HG02943 (cell line): Measurements from ENCODE around the gene PACRGL.
A peak's percentile ranks its signal among the peaks of the same experiment; 100 is the strongest.
"Not testable (repeated sequence)": the region's sequence is repeated elsewhere in the genome, so short reads cannot be mapped to it uniquely, and the experiment has no call there.

Experiments
- ATAC-seq: cut with Tn5 transposase; IDR thresholded peaks from one replicate; pipeline ENCODE4 v1.9.1; 2021; ENCODE audit warnings: mild to moderate bottlenecking, low read depth, moderate library complexity; ENCODE audit not compliant: unreplicated experiment

The PACRGL gene

GRCh38 chr4:20723019-20723418 is 22.8 kb downstream of the PACRGL start:
- ATAC-seq = no peak

GRCh38 chr4:20723463-20723862 is 23.2 kb downstream of the PACRGL start:
- ATAC-seq = no peak

- ATAC-seq = peak; percentile 99
These were observed 24.7 kb downstream of the PACRGL start for GRCh38 chr4:20724915-20725314.

- ATAC-seq = no peak
These were observed 35.7 kb downstream of the PACRGL start for GRCh38 chr4:20735931-20736330.

DNA sequence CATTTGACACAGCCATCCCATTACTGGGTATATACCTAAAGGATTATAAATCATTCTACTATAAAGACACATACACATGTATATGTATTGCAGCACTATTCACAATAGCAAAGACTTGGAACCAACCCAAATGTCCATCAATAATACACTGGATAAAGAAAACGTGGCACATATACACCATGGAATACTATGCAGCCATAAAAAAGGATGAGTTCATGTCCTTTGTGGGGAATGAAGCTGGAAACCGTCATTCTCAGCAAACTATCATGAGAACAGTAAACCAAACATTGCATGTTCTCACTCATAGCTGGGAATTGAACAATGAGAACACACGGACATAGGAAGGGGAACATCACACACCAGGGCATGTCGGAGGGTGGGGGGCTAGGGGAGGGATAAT is 45.7 kb downstream of the PACRGL start:
- ATAC-seq = not testable (repeated sequence)

DNA sequence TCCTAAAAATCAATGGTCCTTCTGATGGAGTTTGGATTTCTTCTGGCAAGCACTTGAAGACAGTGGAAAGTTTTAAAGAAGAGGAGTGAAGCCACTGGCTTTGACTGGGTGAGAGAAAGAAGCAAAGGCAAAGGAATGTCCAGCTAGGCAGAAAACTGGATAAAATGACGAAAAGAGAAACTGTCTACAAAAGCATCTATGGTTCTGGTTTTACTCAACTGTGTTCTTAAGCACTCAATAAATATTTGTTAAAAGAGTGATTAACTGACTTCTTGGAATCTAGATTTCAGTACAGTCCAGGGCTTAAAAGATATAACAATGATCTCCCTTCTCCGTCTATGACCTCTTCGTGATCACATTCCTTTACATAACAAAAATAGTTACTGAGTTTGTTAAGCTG is 52.4 kb downstream of the PACRGL start:
- no peak for ATAC-seq

GRCh38 chr4:20754036-20754435 is 53.8 kb downstream of the PACRGL start:
- no peak for ATAC-seq

- ATAC-seq = peak; percentile 69
These were observed 59.8 kb downstream of the PACRGL start for GRCh38 chr4:20760053-20760452.

DNA sequence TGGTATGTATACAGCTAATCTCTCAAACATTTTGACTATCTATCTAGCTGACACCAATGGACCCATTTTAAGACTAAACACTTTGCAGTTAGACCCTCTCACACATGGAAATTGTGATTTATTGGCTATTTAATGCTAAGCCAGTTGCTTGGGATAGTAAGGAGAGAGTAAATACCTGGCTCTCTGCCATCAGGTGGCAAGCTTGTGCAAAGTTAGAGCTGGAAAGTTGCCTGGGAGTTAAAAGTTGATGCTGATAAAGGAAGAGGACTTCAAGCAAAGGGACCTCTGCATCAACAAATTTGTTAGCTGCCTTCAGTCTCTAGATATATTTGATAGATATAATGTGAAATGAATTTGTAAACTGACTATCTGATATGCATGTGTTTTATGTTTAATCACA is 61.1 kb downstream of the PACRGL start:
- ATAC-seq = no peak

- no peak for ATAC-seq
These were observed 61.6 kb downstream of the PACRGL start for GRCh38 chr4:20761826-20762225.

- no peak for ATAC-seq
These were observed 64.2 kb downstream of the PACRGL start for GRCh38 chr4:20764366-20764992.

- ATAC-seq = peak; percentile 76
These were observed 73.1 kb downstream of the PACRGL start for GRCh38 chr4:20773144-20773997.

DNA sequence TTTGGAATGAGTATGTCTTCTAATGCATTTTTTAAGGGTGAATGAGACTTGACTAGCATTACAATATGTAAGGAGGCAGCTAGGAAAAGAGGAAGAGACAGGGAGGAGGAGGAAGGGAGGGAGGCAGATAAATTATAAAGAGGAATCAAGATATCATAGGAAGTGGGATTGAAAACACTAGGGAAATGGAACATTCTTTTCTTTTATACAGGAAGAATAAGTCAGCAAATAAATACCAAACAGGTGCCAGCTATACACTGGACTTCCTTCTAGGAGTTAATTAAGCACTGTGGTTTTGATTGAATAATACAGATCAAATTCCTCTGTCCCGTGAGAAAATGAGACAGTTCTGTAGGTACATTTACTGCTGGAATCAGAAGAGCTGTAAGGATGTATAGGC is 78.6 kb downstream of the PACRGL start:
- no peak for ATAC-seq

GRCh38 chr4:20783134-20783533 is 82.9 kb downstream of the PACRGL start:
- ATAC-seq = not testable (repeated sequence)

GRCh38 chr4:20787940-20788665 is 87.8 kb downstream of the PACRGL start:
- ATAC-seq = no peak
